Thymus (tissue), 11 donors: ENCODE data around the gene ARPC4. TPM values are rescaled to one million over a fixed set of nuclear protein-coding genes. Genes with fewer than 3 reads are reported as not detected.

Source experiments
- DNase-seq, 9 donors: peaks; one replicate each; pipeline ENCODE4 v3.0.0-alpha.2; 2013; ENCODE audit warnings: low spot score in 9 of 9, low read depth in 6 of 9, missing footprints in 1 of 9
- H3K27ac ChIP-seq, 2 donors: one replicate each; pipeline ENCODE4 v1.5.1; 2013; ENCODE audit warnings: control low read depth in 1 of 2, low read depth in 1 of 2, low read length in 1 of 2, mild to moderate bottlenecking in 1 of 2, moderate library complexity in 1 of 2
- H3K27me3 ChIP-seq, 2 donors: one replicate each; pipeline ENCODE4 v1.5.1; 2013; ENCODE audit warnings: low read length in 1 of 2; ENCODE audit not compliant: control insufficient read depth in 2 of 2, insufficient read depth in 1 of 2
- H3K36me3 ChIP-seq, 2 donors: one replicate each; pipeline ENCODE4 v1.5.1; 2013; ENCODE audit warnings: low read length in 1 of 2, mild to moderate bottlenecking in 1 of 2, moderate library complexity in 1 of 2; ENCODE audit not compliant: control insufficient read depth in 2 of 2, insufficient read depth in 2 of 2
- H3K4me1 ChIP-seq, 2 donors: one replicate each; pipeline ENCODE4 v1.5.1; 2013; ENCODE audit warnings: low read length in 2 of 2; ENCODE audit not compliant: control insufficient read depth in 2 of 2, insufficient read depth in 2 of 2
- H3K4me3 ChIP-seq, 2 donors: one replicate each; pipeline ENCODE4 v1.5.1; 2013; ENCODE audit warnings: low read length in 2 of 2, control low read depth in 1 of 2, mild to moderate bottlenecking in 1 of 2
- H3K9me3 ChIP-seq, 2 donors: one replicate each; pipeline ENCODE4 v1.5.1; 2013; ENCODE audit warnings: low read length in 1 of 2, mild to moderate bottlenecking in 1 of 2; ENCODE audit not compliant: control insufficient read depth in 2 of 2, insufficient read depth in 1 of 2
- WGBS: extraction: QIAGEN DNeasy Blood & Tissue Kit; methylation state at CpG from one replicate; pipeline ENCODE4 v1.1.7; 2013; 5-methylcytosine and 5-hydroxymethylcytosine counted together
- polyA plus RNA-seq: library from polyadenylated mRNA; stranded (reverse); fragments of 200-250 nt; gene quantifications from one replicate; pipeline ENCODE4 v1.2.3, GENCODE V29; 2013
- total RNA-seq: library from RNA; stranded (reverse); fragments of 120-200 nt; gene quantifications from one replicate; pipeline ENCODE4 v1.2.4, GENCODE V29; 2013
- donor health status: healthy.

ARPC4 gene
- total and polyA plus RNA-seq, 2 donors = 106 to 187 TPM

- DNase-seq = no peak
- Histone ChIP-seq H3K4me3 (no peak overlapping the region), H3K27me3 (no peaks in the 10 kb centered on the region), H3K4me1 (no peaks in the 10 kb centered on the region), H3K9me3 (no peaks in the 10 kb centered on the region), H3K27ac (no peak overlapping the region), H3K36me3 (peaks cover 12 to 17% of the 10 kb centered on the region in 2 donors)
- 95% methylated on average over 9 of the region's 9 CpGs for WGBS
Observed at GRCh38 chr3:9815986-9816385, 23.1 kb downstream of the ARPC4 start.

- Histone ChIP-seq H3K4me1 (no peaks in the 10 kb centered on the region), H3K27me3 (no peaks in the 10 kb centered on the region), H3K9me3 (no peaks in the 10 kb centered on the region), H3K36me3 (peaks cover 14 to 20% of the 10 kb centered on the region in 2 donors), H3K4me3 (no peak overlapping the region), H3K27ac (no peak overlapping the region)
- 98% methylated on average over 6 of the region's 6 CpGs for WGBS
- no peak for DNase-seq
Observed at GRCh38 chr3:9817436-9817835, 24.6 kb downstream of the ARPC4 start.

GRCh38 chr3:9818666-9819335, 25.9 kb downstream of the ARPC4 start:
- no peak for DNase-seq
- H3K27me3 ChIP-seq = no peaks in the 10 kb centered on the region
- no peaks in the 10 kb centered on the region for H3K9me3 ChIP-seq
- no peaks in the 10 kb centered on the region for H3K4me1 ChIP-seq
- H3K4me3 ChIP-seq = no peak overlapping the region
- 85% methylated on average over 7 of the region's 7 CpGs for WGBS
- H3K27ac ChIP-seq = no peak overlapping the region
- peaks cover 6 to 12% of the 10 kb centered on the region in 2 donors for H3K36me3 ChIP-seq

- Histone ChIP-seq H3K4me1 (no peaks in the 10 kb centered on the region), H3K27me3 (no peaks in the 10 kb centered on the region), H3K27ac (no peak overlapping the region), H3K4me3 (no peak overlapping the region), H3K9me3 (no peaks in the 10 kb centered on the region), H3K36me3 (peaks cover 5 to 12% of the 10 kb centered on the region in 2 donors)
- WGBS = 97% methylated on average over 12 of the region's 12 CpGs
- no peak for DNase-seq
Observed at GRCh38 chr3:9820543-9820942, 27.7 kb downstream of the ARPC4 start.

GRCh38 chr3:9820946-9821345, 28.1 kb downstream of the ARPC4 start:
- 94% methylated on average over 2 of the region's 2 CpGs for WGBS
- peaks cover 4 to 8% of the 10 kb centered on the region in 2 donors for H3K36me3 ChIP-seq
- no peaks in the 10 kb centered on the region for H3K27me3 ChIP-seq
- DNase-seq = no peak
- H3K27ac ChIP-seq = no peak overlapping the region
- H3K4me3 ChIP-seq = no peak overlapping the region
- no peaks in the 10 kb centered on the region for H3K9me3 ChIP-seq
- no peaks in the 10 kb centered on the region for H3K4me1 ChIP-seq

GRCh38 chr3:9825451-9826040, 32.7 kb downstream of the ARPC4 start:
- Histone ChIP-seq H3K9me3 (no peaks in the 10 kb centered on the region), H3K4me3 (no peak overlapping the region), H3K27me3 (no peaks in the 10 kb centered on the region), H3K4me1 (no peaks in the 10 kb centered on the region), H3K36me3 (peaks cover 18 to 24% of the 10 kb centered on the region in 2 donors), H3K27ac (no peak overlapping the region)
- DNase-seq = no peak
- WGBS = 89% methylated on average over 14 of the region's 14 CpGs

- WGBS = 94% methylated on average over 20 of the region's 20 CpGs
- peak in 2 of 9 donors; percentile 30 to 64 for DNase-seq
- H3K4me1 ChIP-seq = no peaks in the 10 kb centered on the region
- no peaks in the 10 kb centered on the region for H3K27me3 ChIP-seq
- no peak overlapping the region for H3K27ac ChIP-seq
- H3K9me3 ChIP-seq = no peaks in the 10 kb centered on the region
- H3K36me3 ChIP-seq = peaks cover 17 to 19% of the 10 kb centered on the region in 2 donors
- H3K4me3 ChIP-seq = no peak overlapping the region
Observed at GRCh38 chr3:9826815-9827573, 34.1 kb downstream of the ARPC4 start.

- peaks cover 32 to 35% of the 10 kb centered on the region in 2 donors for H3K36me3 ChIP-seq
- no peaks in the 10 kb centered on the region for H3K9me3 ChIP-seq
- H3K27ac ChIP-seq = no peak overlapping the region
- WGBS = 97% methylated on average over 17 of the region's 17 CpGs
- no peaks in the 10 kb centered on the region for H3K27me3 ChIP-seq
- H3K4me1 ChIP-seq = no peaks in the 10 kb centered on the region
- H3K4me3 ChIP-seq = no peak overlapping the region
- no peak for DNase-seq
Observed at GRCh38 chr3:9828801-9829755, 36.2 kb downstream of the ARPC4 start.
